ENCODE measurements around the gene ABLIM3.

The ABLIM3 gene

GRCh38 chr5:149151717-149152116, 10.4 kb downstream of the ABLIM3 start:
- peak; percentile 25 for TF ChIP-seq CTCF (IDR thresholded peaks at IDR 0.05; ENCODE audit: low read depth, low read length)
- no peak for DNase-seq (ENCODE audit: extremely low read depth, low read depth)

- DNase-seq (ENCODE audit: extremely low read depth, low read depth): no peak
- TF ChIP-seq CTCF (IDR thresholded peaks at IDR 0.05; ENCODE audit: low read depth, low read length): no peak
These were observed 11.0 kb downstream of the ABLIM3 start for GRCh38 chr5:149152317-149152746.

- TF ChIP-seq CTCF (IDR thresholded peaks at IDR 0.05; ENCODE audit: low read depth, low read length): no peak
- DNase-seq (ENCODE audit: extremely low read depth, low read depth): no peak
These were observed 12.0 kb downstream of the ABLIM3 start for GRCh38 chr5:149153193-149153750.

- no peak for TF ChIP-seq CTCF (IDR thresholded peaks at IDR 0.05; ENCODE audit: low read depth, low read length)
- DNase-seq (ENCODE audit: extremely low read depth, low read depth): peak; percentile 69
These were observed 12.7 kb downstream of the ABLIM3 start for GRCh38 chr5:149153751-149154610.

- TF ChIP-seq CTCF (IDR thresholded peaks at IDR 0.05; ENCODE audit: low read depth, low read length): no peak
- no peak for DNase-seq (ENCODE audit: extremely low read depth, low read depth)
These were observed 13.4 kb downstream of the ABLIM3 start for GRCh38 chr5:149154650-149155049.

GRCh38 chr5:149156435-149157083, 15.3 kb downstream of the ABLIM3 start:
- DNase-seq (ENCODE audit: extremely low read depth, low read depth): no peak
- TF ChIP-seq CTCF (IDR thresholded peaks at IDR 0.05; ENCODE audit: low read depth, low read length): no peak

GRCh38 chr5:149157330-149157729, 16.0 kb downstream of the ABLIM3 start:
- no peak for TF ChIP-seq CTCF (IDR thresholded peaks at IDR 0.05; ENCODE audit: low read depth, low read length)
- DNase-seq (ENCODE audit: extremely low read depth, low read depth): no peak
